ENCODE data around the gene ANKRD23. TPM values are rescaled to one million over a fixed set of nuclear protein-coding genes. Genes with fewer than 3 reads are reported as not detected.

Gene ANKRD23
- total and polyA plus RNA-seq, 2 of the 13 experiments (the other 11 are each of a cell fraction or from before 2014, with no cell fraction given), result 1.5 to 1.6 TPM

DNA sequence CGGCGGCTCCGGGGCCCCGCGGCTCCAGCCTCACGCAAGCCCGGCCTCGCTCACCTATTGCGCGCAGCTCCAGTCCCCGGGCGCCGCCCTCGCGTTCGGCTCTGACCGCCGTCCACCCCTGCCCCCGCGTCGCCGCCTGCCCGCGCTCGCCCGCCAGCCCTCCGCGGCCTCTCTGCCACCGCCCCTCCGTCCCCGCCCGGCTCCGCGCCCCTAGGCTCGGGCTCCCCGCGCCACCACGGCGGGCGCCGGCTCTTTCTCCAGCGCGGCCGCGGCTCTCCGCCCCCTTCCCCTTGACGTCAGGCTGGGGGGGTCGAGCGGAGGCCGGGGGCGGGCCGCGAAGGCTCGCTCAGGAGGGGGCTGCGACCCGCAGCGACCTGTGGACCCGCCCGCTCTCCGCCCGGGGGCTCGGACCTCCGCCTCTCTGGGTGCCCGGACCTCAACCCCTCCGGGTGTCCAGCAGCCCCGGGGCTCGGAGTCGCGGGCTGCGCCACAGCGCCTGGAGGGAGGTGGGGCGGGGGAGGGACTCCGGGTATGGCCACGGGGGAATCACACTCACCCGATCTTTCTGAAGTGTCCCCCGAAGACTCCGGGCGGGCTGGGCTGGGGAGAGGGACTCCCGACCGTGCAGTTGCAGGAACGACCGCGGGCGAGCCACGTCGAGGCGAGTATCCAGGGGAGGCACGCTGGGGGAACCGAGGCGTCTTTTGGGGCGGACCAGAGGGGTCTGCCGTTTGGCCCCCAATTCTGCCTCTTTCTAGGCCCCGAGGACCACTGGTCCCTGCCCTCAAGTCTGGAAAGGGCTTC is 26.2 kb upstream of the ANKRD23 start, which contains the start of gene SEMA4C (continued):
- no peak for TF ChIP-seq ZNF3 (CRISPR knock-in tag; IDR thresholded peaks at IDR 0.05)
- peak; percentile 53 for TF ChIP-seq ZBED4 (CRISPR knock-in tag; IDR thresholded peaks at IDR 0.05; ENCODE audit: borderline replicate concordance)
- no peak for TF ChIP-seq SOX13 (IDR thresholded peaks at IDR 0.05)
- peak in 1 of 2 experiments; percentile 34; a peak in 1 of 4 replicates for TF ChIP-seq SOX13 (CRISPR knock-in tag; conservative IDR thresholded peaks at IDR 0.05 in 1 of 2, IDR thresholded peaks at IDR 0.05 in 1 of 2)
- peak; percentile 56; the same call in 1 of the 2 replicates for TF ChIP-seq FOXC1 (CRISPR knock-in tag; IDR thresholded peaks at IDR 0.05; ENCODE audit: borderline replicate concordance)
- TF ChIP-seq HNRNPLL (IDR thresholded peaks at IDR 0.05; ENCODE audit: low read depth, low read length, poor library complexity, severe bottlenecking), result peak; percentile 15
- no peak for TF ChIP-seq NR2F6 (IDR thresholded peaks at IDR 0.05)
- peak; percentile 30; the same call in 1 of the 2 replicates for TF ChIP-seq NR2F6 (CRISPR knock-in tag; IDR thresholded peaks at IDR 0.05)
- TF ChIP-seq ZNF335 (CRISPR knock-in tag; IDR thresholded peaks at IDR 0.05), result peak; percentile 12; the same call in 1 of the 2 replicates
- TF ChIP-seq JUN (CRISPR knock-in tag; IDR thresholded peaks at IDR 0.05), result 0 out of 2 replicates have a peak, but pooled peaks have one; percentile 37
- TF ChIP-seq ZBTB7B (CRISPR knock-in tag; IDR thresholded peaks at IDR 0.05), result peak; percentile 23; the same call in 1 of the 2 replicates
- 0 out of 2 replicates have a peak, but pooled peaks have one; percentile 11 for TF ChIP-seq ZSCAN22 (CRISPR knock-in tag; IDR thresholded peaks at IDR 0.05)
- TF ChIP-seq ZNF354B (CRISPR knock-in tag; IDR thresholded peaks at IDR 0.05), result no peak
- TF ChIP-seq ZMYM2 (CRISPR knock-in tag; IDR thresholded peaks at IDR 0.05), result no peak
- TF ChIP-seq, protein P1, sequence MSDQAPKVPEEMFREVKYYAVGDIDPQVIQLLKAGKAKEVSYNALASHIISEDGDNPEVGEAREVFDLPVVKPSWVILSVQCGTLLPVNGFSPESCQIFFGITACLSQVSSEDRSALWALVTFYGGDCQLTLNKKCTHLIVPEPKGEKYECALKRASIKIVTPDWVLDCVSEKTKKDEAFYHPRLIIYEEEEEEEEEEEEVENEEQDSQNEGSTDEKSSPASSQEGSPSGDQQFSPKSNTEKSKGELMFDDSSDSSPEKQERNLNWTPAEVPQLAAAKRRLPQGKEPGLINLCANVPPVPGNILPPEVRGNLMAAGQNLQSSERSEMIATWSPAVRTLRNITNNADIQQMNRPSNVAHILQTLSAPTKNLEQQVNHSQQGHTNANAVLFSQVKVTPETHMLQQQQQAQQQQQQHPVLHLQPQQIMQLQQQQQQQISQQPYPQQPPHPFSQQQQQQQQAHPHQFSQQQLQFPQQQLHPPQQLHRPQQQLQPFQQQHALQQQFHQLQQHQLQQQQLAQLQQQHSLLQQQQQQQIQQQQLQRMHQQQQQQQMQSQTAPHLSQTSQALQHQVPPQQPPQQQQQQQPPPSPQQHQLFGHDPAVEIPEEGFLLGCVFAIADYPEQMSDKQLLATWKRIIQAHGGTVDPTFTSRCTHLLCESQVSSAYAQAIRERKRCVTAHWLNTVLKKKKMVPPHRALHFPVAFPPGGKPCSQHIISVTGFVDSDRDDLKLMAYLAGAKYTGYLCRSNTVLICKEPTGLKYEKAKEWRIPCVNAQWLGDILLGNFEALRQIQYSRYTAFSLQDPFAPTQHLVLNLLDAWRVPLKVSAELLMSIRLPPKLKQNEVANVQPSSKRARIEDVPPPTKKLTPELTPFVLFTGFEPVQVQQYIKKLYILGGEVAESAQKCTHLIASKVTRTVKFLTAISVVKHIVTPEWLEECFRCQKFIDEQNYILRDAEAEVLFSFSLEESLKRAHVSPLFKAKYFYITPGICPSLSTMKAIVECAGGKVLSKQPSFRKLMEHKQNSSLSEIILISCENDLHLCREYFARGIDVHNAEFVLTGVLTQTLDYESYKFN (CRISPR knock-in tag; conservative IDR thresholded peaks at IDR 0.05), result peak; percentile 54; the same call in 1 of the 2 replicates
- peak; percentile 42; the same call in 1 of the 2 replicates for TF ChIP-seq ZNF766 (CRISPR knock-in tag; IDR thresholded peaks at IDR 0.05; ENCODE audit: borderline replicate concordance)
- TF ChIP-seq RAD51 (IDR thresholded peaks at IDR 0.05; ENCODE audit: borderline replicate concordance), result no peak
- TF ChIP-seq POLR2AphosphoS2 (IDR thresholded peaks at IDR 0.05; ENCODE audit: low read depth, low read length), result no peak
- TF ChIP-seq ARNTL (CRISPR knock-in tag; IDR thresholded peaks at IDR 0.05), result peak; percentile 11; the same call in 1 of the 2 replicates
- TF ChIP-seq ZNF468 (CRISPR knock-in tag; IDR thresholded peaks at IDR 0.05), result 0 out of 2 replicates have a peak, but pooled peaks have one; percentile 27
- 0 out of 2 replicates have a peak, but pooled peaks have one; percentile 59 for TF ChIP-seq ZZZ3 (CRISPR knock-in tag; IDR thresholded peaks at IDR 0.05; ENCODE audit: borderline replicate concordance)
- TF ChIP-seq ZSCAN20 (CRISPR knock-in tag; IDR thresholded peaks at IDR 0.05; ENCODE audit: borderline replicate concordance), result 0 out of 2 replicates have a peak, but pooled peaks have one; percentile 66
- peak; percentile 76 for TF ChIP-seq KDM5B (CRISPR knock-in tag; IDR thresholded peaks at IDR 0.05; ENCODE audit: borderline replicate concordance)

All from HepG2 (cell line).